GM18526 (cell line): ENCODE data around the gene HIPK2.
A peak's percentile ranks its signal among the peaks of the same experiment; 100 is the strongest.

Experiments
- POLR2A ChIP-seq: IDR thresholded peaks from 3 replicates; pipeline ENCODE4 v1.6.1; 2011; ENCODE audit not compliant: insufficient read length; ENCODE audit errors: extremely low read depth

Gene HIPK2

GRCh38 chr7:139721821-139722220 is 56.0 kb downstream of the HIPK2 start:
- no peak for TF ChIP-seq POLR2A

- no peak for TF ChIP-seq POLR2A
Measured at GRCh38 chr7:139721417-139721816, 56.4 kb downstream of the HIPK2 start.

GRCh38 chr7:139720705-139721231 is 57.0 kb downstream of the HIPK2 start:
- no peak for TF ChIP-seq POLR2A

- no peak for TF ChIP-seq POLR2A
Measured at GRCh38 chr7:139720186-139720585, 57.6 kb downstream of the HIPK2 start.

- no peak for TF ChIP-seq POLR2A
Measured at GRCh38 chr7:139718859-139719258, 58.9 kb downstream of the HIPK2 start.

GRCh38 chr7:139718141-139718540 is 59.7 kb downstream of the HIPK2 start:
- TF ChIP-seq POLR2A: no peak

GRCh38 chr7:139716156-139716942 is 61.4 kb downstream of the HIPK2 start:
- no peak for TF ChIP-seq POLR2A

- TF ChIP-seq POLR2A: no peak
Measured at GRCh38 chr7:139715194-139715815, 62.5 kb downstream of the HIPK2 start.

- TF ChIP-seq POLR2A: peak; percentile 40
Measured at GRCh38 chr7:139714163-139714901, 63.5 kb downstream of the HIPK2 start.

GRCh38 chr7:139713526-139714162 is 64.2 kb downstream of the HIPK2 start:
- no peak for TF ChIP-seq POLR2A

GRCh38 chr7:139713061-139713460 is 64.7 kb downstream of the HIPK2 start:
- TF ChIP-seq POLR2A: no peak

GRCh38 chr7:139711991-139712743 is 65.6 kb downstream of the HIPK2 start:
- no peak for TF ChIP-seq POLR2A

GRCh38 chr7:139710036-139710435 is 67.8 kb downstream of the HIPK2 start:
- TF ChIP-seq POLR2A: no peak

GRCh38 chr7:139709485-139709884 is 68.3 kb downstream of the HIPK2 start:
- no peak for TF ChIP-seq POLR2A

GRCh38 chr7:139708541-139708940 is 69.3 kb downstream of the HIPK2 start:
- TF ChIP-seq POLR2A: no peak
